AG09309 (cell line): Measurements from ENCODE around the gene ATP11C.

ENCODE experiments used
- DNase-seq: peaks from one replicate; pipeline ENCODE4 v3.0.0-alpha.2; 2010; ENCODE audit warnings: low read depth
- H3K4me3 ChIP-seq: 2 replicates; pipeline ENCODE4 v1.5.1; 2011; ENCODE audit warnings: mild to moderate bottlenecking, low read depth, low read length, moderate library complexity; ENCODE audit not compliant: control insufficient read depth
- CTCF ChIP-seq: IDR thresholded peaks from 2 replicates; pipeline ENCODE4 v1.5.1; 2011; ENCODE audit warnings: mild to moderate bottlenecking, low read depth, low read length, inconsistent platforms; ENCODE audit not compliant: insufficient read depth, control insufficient read depth; ENCODE audit errors: missing control alignments

The ATP11C gene

GRCh38 chrX:139831675-139832456 is 101.0 kb downstream of the ATP11C start:
- DNase-seq: no peak
- no peak overlapping the region for H3K4me3 ChIP-seq
- no peak for TF ChIP-seq CTCF

GRCh38 chrX:139831017-139831416 is 101.8 kb downstream of the ATP11C start:
- TF ChIP-seq CTCF: no peak
- H3K4me3 ChIP-seq: no peak overlapping the region
- DNase-seq: no peak

GRCh38 chrX:139828830-139829229 is 104.0 kb downstream of the ATP11C start:
- no peak for DNase-seq
- no peak overlapping the region for H3K4me3 ChIP-seq
- no peak for TF ChIP-seq CTCF

- TF ChIP-seq CTCF: no peak
- no peak overlapping the region for H3K4me3 ChIP-seq
- DNase-seq: no peak
These were observed 104.8 kb downstream of the ATP11C start for GRCh38 chrX:139828033-139828432.

GRCh38 chrX:139826065-139827044 is 106.5 kb downstream of the ATP11C start:
- TF ChIP-seq CTCF: no peak
- peak; percentile 47 for DNase-seq
- H3K4me3 ChIP-seq: no peak overlapping the region

GRCh38 chrX:139825618-139826017 is 107.2 kb downstream of the ATP11C start:
- TF ChIP-seq CTCF: no peak
- DNase-seq: no peak
- no peak overlapping the region for H3K4me3 ChIP-seq
